Neural progenitor cell (in vitro differentiated cells): Measurements from ENCODE around the gene CLCN6. TPM values are rescaled to one million over a fixed set of nuclear protein-coding genes. Genes with fewer than 3 reads are reported as not detected.

Experiments
- DNase-seq: peaks from one replicate; pipeline ENCODE4 v3.0.0-alpha.2; 2016; ENCODE audit warnings: low spot score
- H2AFZ ChIP-seq: fragments of 200-600 bp; sonication (generic); replicated peaks from 2 replicates; pipeline ENCODE4 v1.6.1; 2016; ENCODE audit warnings: antibody characterized with exemption
- H3F3A ChIP-seq: fragments of 200-600 bp; sonication (generic); 2 replicates; pipeline ENCODE4 v1.6.1; 2016; ENCODE audit warnings: antibody characterized with exemption, low read depth
- H3K27ac ChIP-seq: fragments of 200-600 bp; sonication (generic); 2 replicates; pipeline ENCODE4 v1.5.1; 2016; ENCODE audit warnings: mild to moderate bottlenecking
- H3K27me3 ChIP-seq: fragments of 200-600 bp; sonication (generic); 2 replicates; pipeline ENCODE4 v1.6.1; 2016; ENCODE audit warnings: mild to moderate bottlenecking, moderate library complexity
- H3K36me3 ChIP-seq: fragments of 200-600 bp; sonication (generic); 2 replicates; pipeline ENCODE4 v1.5.1; 2016
- H3K4me1 ChIP-seq: fragments of 200-600 bp; sonication (generic); 2 replicates; pipeline ENCODE4 v1.6.1; 2016; ENCODE audit warnings: mixed run types
- H3K4me2 ChIP-seq: fragments of 200-600 bp; sonication (generic); 2 replicates; pipeline ENCODE4 v1.6.1; 2016
- H3K4me3 ChIP-seq: fragments of 200-600 bp; sonication (generic); 2 replicates; pipeline ENCODE4 v1.5.1; 2016
- H3K79me2 ChIP-seq: fragments of 200-600 bp; sonication (generic); 2 replicates; pipeline ENCODE4 v1.6.1; 2016; ENCODE audit warnings: low read depth
- H3K9ac ChIP-seq: fragments of 200-600 bp; sonication (generic); 2 replicates; pipeline ENCODE4 v1.6.1; 2016
- H3K9me3 ChIP-seq: fragments of 200-600 bp; sonication (generic); 2 replicates; pipeline ENCODE4 v1.5.1; 2016; ENCODE audit warnings: low read depth
- H4K20me1 ChIP-seq: fragments of 200-600 bp; sonication (generic); 2 replicates; pipeline ENCODE4 v1.6.1; 2016; ENCODE audit warnings: low read depth
- H3K27ac Mint-ChIP-seq: 3 replicates; pipeline ENCODE4 v1.8.0; 2021; ENCODE audit warnings: mixed read lengths
- H3K27me3 Mint-ChIP-seq: 2 replicates; pipeline ENCODE4 v1.8.0; 2022; ENCODE audit warnings: low read depth, mild to moderate bottlenecking, inconsistent platforms, moderate library complexity, mixed read lengths; ENCODE audit not compliant: insufficient read depth
- H3K36me3 Mint-ChIP-seq: 3 replicates; pipeline ENCODE4 v1.8.0; 2021; ENCODE audit warnings: mixed read lengths
- H3K4me1 Mint-ChIP-seq: 3 replicates; pipeline ENCODE4 v1.8.0; 2021; ENCODE audit warnings: mixed read lengths
- H3K4me3 Mint-ChIP-seq: 3 replicates; pipeline ENCODE4 v1.8.0; 2021; ENCODE audit warnings: mild to moderate bottlenecking, moderate library complexity, mixed read lengths
- H3K9me3 Mint-ChIP-seq: 3 replicates; pipeline ENCODE4 v1.8.0; 2020; ENCODE audit warnings: mixed read lengths
- CTCF ChIP-seq: fragments of 200-600 bp; sonication (generic); IDR thresholded peaks from 2 replicates; pipeline ENCODE4 v1.5.1; 2017; ENCODE audit warnings: antibody characterized with exemption, mild to moderate bottlenecking
- EZH2 ChIP-seq: fragments of 200-600 bp; sonication (generic); IDR thresholded peaks from 2 replicates; pipeline ENCODE4 v1.6.1; 2017; ENCODE audit warnings: antibody characterized with exemption, mild to moderate bottlenecking, moderate library complexity
- EZH2phosphoT487 ChIP-seq: fragments of 200-600 bp; sonication (generic); IDR thresholded peaks from 2 replicates; pipeline ENCODE4 v1.6.1; 2017; ENCODE audit warnings: antibody characterized with exemption
- total RNA-seq: library from RNA; depleted of rRNA; stranded (reverse); fragments of >200 nt; gene quantifications from 2 replicates; pipeline ENCODE4 v1.2.3, GENCODE V29; 2015; ENCODE audit warnings: low replicate concordance

The CLCN6 gene
- total RNA-seq, 1 donor from 2014 or later, result 10.3 TPM

GRCh38 chr1:11761285-11761684 lies 44.7 kb upstream of the CLCN6 start:
- Mint-ChIP-seq H3K27ac (no peak overlapping the region), H3K27me3 (peaks cover 23% of the 10 kb centered on the region), H3K4me3 (no peak overlapping the region), H3K9me3 (peaks cover 5% of the 10 kb centered on the region), H3K4me1 (peaks cover 23% of the 10 kb centered on the region), H3K36me3 (no peaks in the 10 kb centered on the region)
- Histone ChIP-seq H3K9me3 (no peaks in the 10 kb centered on the region), H3K9ac (no peak overlapping the region), H3K27me3 (peaks cover 64% of the 10 kb centered on the region), H3K79me2 (no peaks in the 10 kb centered on the region), H2AFZ (no peak overlapping the region), H4K20me1 (no peaks in the 10 kb centered on the region), H3K27ac (no peak overlapping the region), H3K4me1 (peaks cover 14% of the 10 kb centered on the region), H3K4me2 (no peak overlapping the region), H3K36me3 (no peaks in the 10 kb centered on the region), H3K4me3 (no peak overlapping the region), H3F3A (peaks cover 16% of the 10 kb centered on the region)
- no peak for DNase-seq
- TF ChIP-seq EZH2phosphoT487 (no peak), CTCF (no peak), EZH2 (no peak)

- Histone ChIP-seq H3K4me1 (peaks cover 17% of the 10 kb centered on the region), H3K79me2 (no peaks in the 10 kb centered on the region), H3K9me3 (no peaks in the 10 kb centered on the region), H4K20me1 (no peaks in the 10 kb centered on the region), H3K36me3 (no peaks in the 10 kb centered on the region), H3K27ac (no peak within 1 kb of the TSS), H3K4me3 (peak within 1 kb of the TSS; percentile 35), H3K9ac (no peak within 1 kb of the TSS), H3K4me2 (peak within 1 kb of the TSS; percentile 77), H3F3A (peaks cover 16% of the 10 kb centered on the region), H2AFZ (peak within 1 kb of the TSS; percentile 31), H3K27me3 (peaks cover 64% of the 10 kb centered on the region)
- TF ChIP-seq CTCF (no peak), EZH2phosphoT487 (no peak), EZH2 (no peak)
- Mint-ChIP-seq H3K4me3 (peak within 1 kb of the TSS; percentile 54), H3K36me3 (no peaks in the 10 kb centered on the region), H3K27ac (peak within 1 kb of the TSS; percentile 58), H3K27me3 (peaks cover 23% of the 10 kb centered on the region), H3K9me3 (no peaks in the 10 kb centered on the region), H3K4me1 (peaks cover 23% of the 10 kb centered on the region)
- DNase-seq, result peak; percentile 72
Observed at GRCh38 chr1:11761988-11762406, 44.0 kb upstream of the CLCN6 start, which contains the start of gene C1orf167. TSS of gene C1orf167 (plus strand) at chr1:11762193. CDS start at chr1:11764401, 2,208 bp downstream.

- Histone ChIP-seq H3K27me3 (peaks cover 60% of the 10 kb centered on the region), H3K27ac (no peak overlapping the region), H3K9me3 (no peaks in the 10 kb centered on the region), H2AFZ (no peak overlapping the region), H3K4me1 (peaks cover 17% of the 10 kb centered on the region), H4K20me1 (no peaks in the 10 kb centered on the region), H3K9ac (no peak overlapping the region), H3F3A (peaks cover 16% of the 10 kb centered on the region), H3K36me3 (no peaks in the 10 kb centered on the region), H3K4me3 (no peak overlapping the region), H3K79me2 (no peaks in the 10 kb centered on the region), H3K4me2 (peak overlapping the region; percentile 18)
- DNase-seq, result no peak
- peak overlapping the region; percentile 88 for H3K27ac Mint-ChIP-seq
- H3K4me1 Mint-ChIP-seq, result peaks cover 23% of the 10 kb centered on the region
- TF ChIP-seq EZH2phosphoT487 (no peak), EZH2 (no peak), CTCF (no peak)
- peaks cover 23% of the 10 kb centered on the region for H3K27me3 Mint-ChIP-seq
- H3K4me3 Mint-ChIP-seq, result peak overlapping the region; percentile 46
- no peaks in the 10 kb centered on the region for H3K9me3 Mint-ChIP-seq
- H3K36me3 Mint-ChIP-seq, result no peaks in the 10 kb centered on the region
Observed at GRCh38 chr1:11764115-11764514, 41.9 kb upstream of the CLCN6 start.
